Middle frontal gyrus (tissue), 1 donor: Measurements from ENCODE around the gene FHIT.

Experiments used
- DNase-seq: peaks from one replicate; pipeline ENCODE4 v3.0.0-alpha.2; 2015; ENCODE audit warnings: low spot score; ENCODE audit errors: extremely low spot score

FHIT gene

GRCh38 chr3:61172203-61172602, 79.0 kb downstream of the FHIT start:
- DNase-seq = no peak

GRCh38 chr3:61169621-61170251, 81.5 kb downstream of the FHIT start:
- no peak for DNase-seq

GRCh38 chr3:61168286-61168685, 83.0 kb downstream of the FHIT start:
- DNase-seq = no peak

DNA sequence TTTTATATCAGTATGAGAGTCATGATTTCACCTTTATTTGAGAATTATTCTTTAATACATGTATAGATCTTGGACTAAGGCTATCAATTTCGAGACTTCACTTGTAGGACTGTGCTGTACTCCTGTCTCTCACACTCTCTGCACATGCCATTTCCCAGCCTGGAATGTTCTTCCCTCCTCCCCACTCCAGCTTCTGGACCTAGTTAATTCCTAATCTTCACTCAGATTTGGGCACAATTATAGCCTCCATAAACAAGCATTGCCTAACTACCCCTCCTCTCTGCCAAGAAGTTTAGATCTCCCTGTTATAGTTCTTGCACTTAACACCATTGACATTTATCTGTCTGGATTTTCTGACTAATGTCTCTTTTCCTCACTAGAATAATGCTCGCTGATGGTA, 88.3 kb downstream of the FHIT start:
- no peak for DNase-seq

DNA sequence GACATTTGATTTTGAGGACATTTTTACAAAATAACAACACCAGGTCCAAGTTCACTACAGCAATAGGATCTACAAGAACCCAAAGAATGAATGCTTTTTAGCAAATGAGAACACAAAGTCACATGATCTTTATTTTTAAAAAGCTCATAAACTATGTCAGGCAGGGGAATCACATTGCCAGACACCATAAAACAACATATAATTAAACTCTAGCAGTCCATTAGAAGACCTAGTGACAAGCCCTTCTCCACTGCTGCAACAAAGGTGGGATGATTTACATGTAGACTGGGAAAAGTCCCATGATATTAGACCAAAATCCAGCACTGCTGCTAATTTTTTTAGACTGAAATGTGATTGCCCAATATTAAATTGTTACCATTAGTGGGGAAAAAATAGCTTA, 92.6 kb downstream of the FHIT start:
- no peak for DNase-seq

GRCh38 chr3:61158216-61158615, 93.0 kb downstream of the FHIT start:
- DNase-seq = no peak

GRCh38 chr3:61157414-61157813, 93.8 kb downstream of the FHIT start:
- DNase-seq = no peak

- DNase-seq = no peak
These were observed 95.5 kb downstream of the FHIT start for GRCh38 chr3:61155701-61156292.

GRCh38 chr3:61154457-61155198, 96.6 kb downstream of the FHIT start:
- DNase-seq = no peak

GRCh38 chr3:61152071-61152470, 99.2 kb downstream of the FHIT start:
- no peak for DNase-seq

GRCh38 chr3:61149236-61149635, 102.0 kb downstream of the FHIT start:
- DNase-seq = no peak

DNA sequence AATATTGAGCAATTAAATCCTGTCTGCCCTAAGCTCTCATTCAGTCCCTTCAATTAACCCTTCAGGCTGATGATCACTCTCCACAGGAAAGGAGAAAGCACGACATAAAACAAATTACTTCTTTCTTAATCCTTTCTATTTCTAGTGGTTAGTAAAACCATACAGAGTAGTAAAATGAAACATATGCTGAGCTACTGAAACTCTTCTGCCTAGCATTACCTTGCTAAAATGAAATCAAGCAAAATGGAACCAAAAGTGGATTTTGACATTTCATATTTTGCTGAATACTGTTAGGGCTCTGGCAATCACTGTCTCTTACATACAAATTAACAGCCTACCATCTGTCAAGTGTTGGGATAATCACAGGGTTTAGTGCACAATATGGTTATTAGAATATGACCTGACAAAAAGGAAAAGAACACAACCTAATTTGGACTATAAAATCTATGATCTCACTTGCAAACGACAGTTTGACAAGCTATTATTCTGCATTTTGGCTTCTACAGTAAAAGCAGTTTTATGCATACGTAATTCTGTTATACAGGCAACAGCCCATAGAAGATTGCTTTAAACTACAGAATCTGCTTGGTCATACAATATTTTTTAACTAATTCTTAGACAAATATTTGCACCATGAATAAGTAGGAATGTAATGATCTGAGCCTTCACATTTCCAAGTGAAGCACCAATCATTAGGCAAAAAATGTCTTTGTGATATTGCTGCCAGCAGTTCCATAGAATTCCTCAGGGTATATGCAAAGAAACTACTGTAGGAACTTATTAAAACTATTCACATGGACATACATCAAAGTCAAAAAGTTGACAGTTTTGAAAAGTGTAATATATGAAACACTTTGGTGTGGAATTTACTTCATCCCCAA, 105.0 kb downstream of the FHIT start:
- DNase-seq = no peak

- DNase-seq = no peak
These were observed 109.6 kb downstream of the FHIT start for GRCh38 chr3:61141697-61142096.

GRCh38 chr3:61141227-61141626, 110.0 kb downstream of the FHIT start:
- no peak for DNase-seq

- DNase-seq = no peak
These were observed 111.6 kb downstream of the FHIT start for GRCh38 chr3:61139686-61140085.

DNA sequence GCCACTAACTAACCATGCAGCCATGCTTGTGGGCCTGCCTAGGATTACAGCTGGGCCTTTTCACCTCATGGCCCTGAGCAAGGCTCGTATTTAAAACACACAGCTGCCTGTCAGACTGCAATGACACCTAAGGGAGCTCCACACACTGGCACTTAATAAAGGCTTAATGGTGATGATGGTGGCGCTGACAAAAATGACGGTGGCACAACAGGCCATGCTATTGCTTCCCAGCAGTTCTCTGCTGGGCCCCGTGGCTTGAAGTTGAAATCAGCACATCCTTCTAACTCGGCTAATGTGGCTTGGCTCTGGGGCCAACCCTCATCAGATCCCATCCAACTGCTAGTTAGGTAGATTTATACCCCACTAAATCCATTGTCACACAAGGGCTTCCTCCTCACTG, 112.9 kb downstream of the FHIT start:
- DNase-seq = no peak

DNA sequence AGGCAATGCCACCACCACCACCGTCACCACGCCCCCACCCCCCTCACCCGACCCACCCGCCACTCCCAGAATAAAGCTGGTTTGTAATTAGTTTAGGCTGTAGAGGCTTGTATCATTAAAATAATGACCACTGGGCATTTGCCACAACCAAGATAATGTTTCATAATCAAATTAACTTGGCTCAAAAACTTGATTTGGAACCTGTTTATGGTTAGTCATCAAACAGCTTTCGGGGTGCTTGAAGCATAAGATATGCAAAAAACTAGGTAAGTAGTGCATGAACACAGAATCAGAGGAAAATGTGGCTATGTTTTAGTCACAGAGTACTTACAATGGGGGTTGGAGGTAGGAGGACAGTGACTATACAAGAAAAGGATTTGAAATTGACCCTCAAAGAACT, 115.1 kb downstream of the FHIT start:
- no peak for DNase-seq

DNA sequence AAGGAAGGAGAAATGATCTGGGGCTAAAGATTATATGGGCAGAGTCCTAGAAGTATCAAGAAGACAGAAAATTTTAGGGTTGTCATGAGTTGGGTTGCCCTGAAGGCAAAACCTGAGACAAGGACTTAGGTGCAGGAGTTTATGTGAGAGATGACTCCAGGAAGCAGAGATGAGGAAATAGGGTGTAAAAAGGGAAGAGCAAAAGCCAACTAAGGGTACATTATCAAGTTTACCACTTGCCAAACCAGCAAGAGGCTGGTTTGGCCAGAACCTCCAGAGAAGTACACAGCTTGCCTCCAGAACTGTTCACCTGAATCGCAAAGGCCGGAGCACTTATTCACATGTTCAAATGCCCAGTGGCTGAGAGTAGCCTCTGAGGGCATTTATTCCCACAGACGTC, 116.7 kb downstream of the FHIT start:
- no peak for DNase-seq

- no peak for DNase-seq
These were observed 119.2 kb downstream of the FHIT start for GRCh38 chr3:61132062-61132461.

GRCh38 chr3:61118830-61119229, 132.4 kb downstream of the FHIT start:
- no peak for DNase-seq

DNA sequence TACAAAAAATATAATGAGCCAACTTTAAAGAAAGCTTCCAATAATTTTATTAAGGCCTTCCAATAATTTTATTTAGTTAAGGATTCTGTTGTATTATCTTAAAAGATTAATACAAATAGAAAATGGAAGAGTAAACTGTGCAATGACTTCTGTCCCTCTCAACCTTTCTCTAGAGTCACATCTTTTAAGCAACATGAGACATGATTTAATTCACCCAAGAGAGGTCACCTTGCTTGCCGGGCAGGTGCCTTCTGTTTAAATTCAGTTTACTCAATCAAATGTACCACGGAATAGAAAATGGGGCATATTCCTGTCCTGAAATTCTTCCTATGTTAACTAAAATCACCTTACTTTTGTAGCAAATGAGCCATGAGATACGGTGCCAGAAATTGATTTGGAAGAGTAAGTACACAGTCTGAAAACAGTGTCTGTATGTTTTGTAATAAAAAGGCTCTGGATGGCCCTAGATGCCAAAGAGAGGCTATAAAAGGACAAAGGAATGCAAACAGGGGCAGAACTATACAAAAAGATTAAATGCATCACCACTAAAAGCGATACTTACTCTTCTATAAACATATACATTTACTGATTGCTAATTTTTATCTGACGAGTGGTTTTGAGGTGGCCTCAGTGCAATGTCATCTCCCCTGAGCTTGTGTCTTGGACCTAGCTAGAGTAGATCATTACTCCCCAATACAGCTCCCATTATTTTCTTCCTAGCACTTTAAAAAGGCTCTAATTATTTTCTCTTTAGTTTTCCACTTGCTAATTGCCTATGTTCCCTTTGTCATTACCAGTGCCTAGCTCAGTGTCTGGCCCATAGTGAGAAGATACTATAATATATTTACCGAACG, 134.0 kb downstream of the FHIT start:
- no peak for DNase-seq
